ENCODE data around the gene TTPAL.

The TTPAL gene

GRCh38 chr20:44475694-44476560 is at the start of gene TTPAL:
Gene TTPAL (plus strand): TSS chr20:44475874. CDS start chr20:44480000, 4,126 bp downstream.
- DNase-seq (ENCODE audit: low spot score) = peak; percentile 93

- no peak for DNase-seq (ENCODE audit: low spot score)
Observed at GRCh38 chr20:44425923-44426322, 49.8 kb upstream of the TTPAL start.

- DNase-seq (ENCODE audit: low spot score) = no peak
Observed at GRCh38 chr20:44426879-44427790, 48.5 kb upstream of the TTPAL start.

- DNase-seq (ENCODE audit: low spot score) = no peak
Observed at GRCh38 chr20:44427804-44428173, 47.9 kb upstream of the TTPAL start.

GRCh38 chr20:44428174-44429016 is 47.3 kb upstream of the TTPAL start:
- DNase-seq (ENCODE audit: low spot score) = no peak

GRCh38 chr20:44429017-44429339 is 46.7 kb upstream of the TTPAL start:
- no peak for DNase-seq (ENCODE audit: low spot score)

- no peak for DNase-seq (ENCODE audit: low spot score)
Observed at GRCh38 chr20:44429419-44430269, 46.0 kb upstream of the TTPAL start.

- no peak for DNase-seq (ENCODE audit: low spot score)
Observed at GRCh38 chr20:44430270-44431065, 45.2 kb upstream of the TTPAL start.

GRCh38 chr20:44431118-44431501 is 44.6 kb upstream of the TTPAL start:
- DNase-seq (ENCODE audit: low spot score) = no peak

- DNase-seq (ENCODE audit: low spot score) = no peak
Observed at GRCh38 chr20:44431502-44432234, 44.0 kb upstream of the TTPAL start.

GRCh38 chr20:44432618-44433577 is 42.8 kb upstream of the TTPAL start:
- DNase-seq (ENCODE audit: low spot score) = no peak

GRCh38 chr20:44433751-44434538 is 41.7 kb upstream of the TTPAL start:
- DNase-seq (ENCODE audit: low spot score) = no peak

- no peak for DNase-seq (ENCODE audit: low spot score)
Observed at GRCh38 chr20:44435630-44436335, 39.9 kb upstream of the TTPAL start.

- DNase-seq (ENCODE audit: low spot score) = no peak
Observed at GRCh38 chr20:44436393-44436792, 39.3 kb upstream of the TTPAL start.

- DNase-seq (ENCODE audit: low spot score) = no peak
Observed at GRCh38 chr20:44437497-44437896, 38.2 kb upstream of the TTPAL start.

GRCh38 chr20:44438782-44439181 is 36.9 kb upstream of the TTPAL start:
- DNase-seq (ENCODE audit: low spot score) = no peak

GRCh38 chr20:44439318-44439717 is 36.4 kb upstream of the TTPAL start:
- DNase-seq (ENCODE audit: low spot score) = no peak

Data from hepatic stellate cell (primary cell).